ENCODE results near the gene NOL9.

The NOL9 gene

DNA sequence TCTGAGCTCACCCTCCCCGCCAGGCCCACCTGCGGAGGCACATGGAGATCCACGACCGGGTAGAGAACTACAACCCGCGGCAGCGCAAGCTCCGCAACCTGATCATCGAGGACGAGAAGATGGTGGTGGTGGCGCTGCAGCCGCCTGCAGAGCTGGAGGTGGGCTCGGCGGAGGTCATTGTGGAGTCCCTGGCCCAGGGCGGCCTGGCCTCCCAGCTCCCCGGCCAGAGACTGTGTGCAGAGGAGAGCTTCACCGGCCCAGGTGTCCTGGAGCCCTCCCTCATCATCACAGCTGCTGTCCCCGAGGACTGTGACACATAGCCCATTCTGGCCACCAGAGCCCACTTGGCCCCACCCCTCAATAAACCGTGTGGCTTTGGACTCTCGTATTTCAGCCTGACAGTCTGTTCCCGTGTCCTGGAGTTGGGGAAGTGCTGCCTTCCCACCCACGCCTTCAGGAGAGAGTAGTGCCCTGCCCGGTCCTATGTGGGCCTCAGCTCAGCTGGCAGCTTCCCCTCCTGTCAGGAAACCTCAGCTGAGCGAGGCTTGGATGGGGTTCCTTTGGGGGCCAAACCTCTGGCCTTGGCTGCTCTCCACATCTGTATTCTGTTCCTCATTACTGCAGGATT is 34.7 kb upstream of the NOL9 start:
- DNase-seq: no peak

- DNase-seq: no peak
These were observed 34.0 kb upstream of the NOL9 start for GRCh38 chr1:6588128-6588892.

- no peak for DNase-seq
These were observed 33.1 kb upstream of the NOL9 start for GRCh38 chr1:6587261-6588005.

GRCh38 chr1:6586404-6586816 is 32.1 kb upstream of the NOL9 start:
- no peak for DNase-seq

GRCh38 chr1:6585841-6586240 is 31.5 kb upstream of the NOL9 start:
- no peak for DNase-seq

- peak; percentile 25 for DNase-seq
These were observed 30.9 kb upstream of the NOL9 start for GRCh38 chr1:6585081-6585722.

DNA sequence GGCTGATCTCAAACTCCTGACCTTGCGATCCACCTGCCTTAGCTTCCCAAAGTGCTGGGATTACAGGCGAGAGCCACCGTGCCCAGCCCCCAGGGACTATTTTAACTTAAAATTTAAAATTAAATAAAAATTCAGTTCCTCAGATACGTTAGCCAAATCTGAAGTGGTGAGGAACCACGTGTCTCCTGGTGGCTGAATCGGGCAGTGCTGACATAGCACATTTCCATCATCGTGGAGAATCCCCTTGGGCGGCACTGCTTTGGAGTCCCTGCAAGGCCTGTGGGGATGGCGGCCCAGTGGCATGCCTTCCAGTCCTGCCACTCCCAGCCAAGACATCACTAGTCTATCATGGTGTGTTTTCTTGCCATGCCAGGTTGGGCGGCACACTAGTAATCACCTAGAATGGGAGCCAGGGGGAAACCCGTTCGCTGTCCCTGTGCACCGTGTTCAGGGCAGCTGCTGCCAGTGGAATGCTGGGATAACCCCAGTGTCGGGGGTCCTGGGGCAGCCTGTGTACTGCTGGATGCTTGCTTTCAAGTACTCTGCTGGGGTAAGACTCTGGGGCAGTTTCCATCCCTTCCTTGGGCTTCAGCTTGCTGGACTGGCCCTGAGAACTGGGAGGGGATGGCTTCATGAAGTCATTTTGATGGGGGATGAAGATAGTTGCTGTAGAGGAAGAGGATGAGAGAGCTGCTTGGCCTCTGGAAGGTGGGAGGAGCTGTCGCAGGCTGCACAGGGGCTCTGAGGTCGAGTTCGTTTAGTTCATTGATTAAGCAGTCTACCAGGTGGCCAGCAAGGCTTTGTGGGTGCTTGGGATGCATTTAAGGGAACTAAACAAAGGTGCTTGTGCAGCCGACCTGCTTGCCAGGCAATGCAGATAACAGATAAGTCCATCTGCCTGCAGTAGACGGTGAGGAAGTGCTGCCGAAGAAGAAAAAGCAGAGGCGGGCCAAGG is 30.1 kb upstream of the NOL9 start:
- no peak for DNase-seq

DNA sequence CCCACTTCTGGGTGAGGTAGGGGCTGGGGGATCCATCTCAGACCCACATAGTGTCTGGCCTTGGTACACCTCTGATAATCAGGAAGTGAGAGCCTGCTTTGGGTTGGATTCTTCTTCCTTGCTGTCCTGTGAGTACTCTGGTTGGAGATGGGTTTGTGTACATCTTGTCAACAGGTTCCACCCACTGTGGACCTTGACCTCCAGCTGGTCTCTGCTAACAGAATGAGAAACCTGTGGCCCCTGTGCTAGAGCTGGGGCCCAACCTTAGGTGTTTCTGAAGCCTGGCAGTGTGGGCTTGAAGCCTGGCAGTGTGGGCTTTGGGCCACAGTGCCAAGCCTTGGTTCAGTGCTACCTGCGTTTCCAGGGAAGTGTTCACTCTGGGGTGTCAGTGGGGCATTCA is 28.1 kb upstream of the NOL9 start:
- DNase-seq: no peak

- no peak for DNase-seq
These were observed 27.4 kb upstream of the NOL9 start for GRCh38 chr1:6581561-6582305.

DNA sequence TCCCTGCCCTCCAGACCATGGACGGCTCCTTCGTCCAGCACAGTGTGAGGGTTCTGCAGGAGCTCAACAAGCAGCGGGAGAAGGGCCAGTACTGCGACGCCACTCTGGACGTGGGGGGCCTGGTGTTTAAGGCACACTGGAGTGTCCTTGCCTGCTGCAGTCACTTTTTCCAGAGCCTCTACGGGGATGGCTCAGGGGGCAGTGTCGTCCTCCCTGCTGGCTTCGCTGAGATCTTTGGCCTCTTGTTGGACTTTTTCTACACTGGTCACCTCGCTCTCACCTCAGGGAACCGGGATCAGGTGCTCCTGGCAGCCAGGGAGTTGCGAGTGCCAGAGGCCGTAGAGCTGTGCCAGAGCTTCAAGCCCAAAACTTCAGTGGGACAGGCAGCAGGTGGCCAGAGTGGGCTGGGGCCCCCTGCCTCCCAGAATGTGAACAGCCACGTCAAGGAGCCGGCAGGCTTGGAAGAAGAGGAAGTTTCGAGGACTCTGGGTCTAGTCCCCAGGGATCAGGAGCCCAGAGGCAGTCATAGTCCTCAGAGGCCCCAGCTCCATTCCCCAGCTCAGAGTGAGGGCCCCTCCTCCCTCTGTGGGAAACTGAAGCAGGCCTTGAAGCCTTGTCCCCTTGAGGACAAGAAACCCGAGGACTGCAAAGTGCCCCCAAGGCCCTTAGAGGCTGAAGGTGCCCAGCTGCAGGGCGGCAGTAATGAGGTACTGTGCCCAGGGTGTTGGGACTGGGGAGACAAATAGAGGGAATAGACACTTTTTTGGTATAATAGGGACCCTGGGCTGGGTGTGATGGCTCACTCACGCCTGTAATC is 26.5 kb upstream of the NOL9 start:
- DNase-seq: no peak

GRCh38 chr1:6580119-6580592 is 25.8 kb upstream of the NOL9 start:
- no peak for DNase-seq

DNA sequence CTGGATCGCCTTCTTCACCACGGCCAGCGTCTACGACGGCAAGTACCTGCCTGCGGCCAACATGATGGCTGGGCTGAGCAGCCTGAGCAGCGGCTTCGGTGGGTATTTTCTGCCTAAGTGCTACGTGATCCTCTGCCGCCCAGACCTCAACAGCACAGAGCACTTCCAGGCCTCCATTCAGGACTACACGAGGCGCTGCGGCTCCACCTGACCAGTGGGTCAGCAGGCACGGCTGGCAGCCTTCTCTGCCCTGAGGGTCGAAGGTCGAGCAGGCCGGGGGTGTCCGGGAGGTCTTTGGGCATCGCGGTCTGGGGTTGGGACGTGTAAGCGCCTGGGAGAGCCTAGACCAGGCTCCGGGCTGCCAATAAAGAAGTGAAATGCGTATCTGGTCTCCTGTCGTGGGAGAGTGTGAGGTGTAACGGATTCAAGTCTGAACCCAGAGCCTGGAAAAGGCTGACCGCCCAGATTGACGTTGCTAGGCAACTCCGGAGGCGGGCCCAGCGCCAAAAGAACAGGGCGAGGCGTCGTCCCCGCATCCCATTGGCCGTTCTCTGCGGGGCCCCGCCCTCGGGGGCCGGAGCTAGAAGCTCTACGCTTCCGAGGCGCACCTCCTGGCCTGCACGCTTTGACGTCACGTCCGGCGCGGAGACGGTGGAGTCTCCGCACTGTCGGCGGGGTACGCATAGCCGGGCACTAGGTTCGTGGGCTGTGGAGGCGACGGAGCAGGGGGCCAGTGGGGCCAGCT is 25.2 kb upstream of the NOL9 start, which contains the start of gene ZBTB48:
Gene ZBTB48, plus strand, starts transcription at position 621 of the 745 bp plus-strand sequence. CDS start 616 bp downstream, outside the sequence.
- peak; percentile 95 for DNase-seq

GRCh38 chr1:6578624-6579373 is 24.5 kb upstream of the NOL9 start:
- no peak for DNase-seq

DNA sequence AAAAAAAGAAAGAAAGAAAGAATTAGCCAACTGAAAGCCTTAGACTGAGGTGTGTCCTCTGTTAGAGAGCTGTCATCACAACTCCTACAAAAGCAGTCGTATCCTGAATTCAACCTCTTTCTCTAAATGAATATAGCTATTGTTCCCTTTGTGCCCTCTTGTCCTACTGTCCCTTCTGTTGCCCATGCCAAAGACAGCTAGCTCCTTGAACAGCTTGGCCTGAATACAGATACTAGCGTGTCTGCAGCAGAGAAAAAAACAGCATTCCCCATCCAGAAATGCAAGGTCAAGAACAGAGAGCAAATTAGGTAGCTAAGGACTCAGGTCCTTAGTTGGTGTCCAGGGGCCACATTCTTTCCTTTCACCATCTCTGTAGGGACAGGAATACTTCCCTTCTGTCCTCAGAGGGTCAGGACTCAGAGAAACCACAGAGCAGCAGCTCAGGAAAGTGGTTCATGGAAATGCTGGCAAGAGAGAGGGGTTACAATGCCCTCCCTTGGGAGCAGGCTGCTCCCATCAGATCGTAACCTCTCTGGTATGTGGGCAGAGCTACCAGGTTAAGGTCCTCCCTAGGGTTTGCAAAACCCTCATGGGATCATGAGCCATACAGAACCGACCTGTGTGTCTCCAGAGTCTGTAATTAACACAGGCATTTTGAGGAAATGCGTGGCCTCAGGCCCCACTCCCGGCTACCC is 23.7 kb upstream of the NOL9 start:
- no peak for DNase-seq

- no peak for DNase-seq
These were observed 20.5 kb upstream of the NOL9 start for GRCh38 chr1:6574818-6575217.

DNA sequence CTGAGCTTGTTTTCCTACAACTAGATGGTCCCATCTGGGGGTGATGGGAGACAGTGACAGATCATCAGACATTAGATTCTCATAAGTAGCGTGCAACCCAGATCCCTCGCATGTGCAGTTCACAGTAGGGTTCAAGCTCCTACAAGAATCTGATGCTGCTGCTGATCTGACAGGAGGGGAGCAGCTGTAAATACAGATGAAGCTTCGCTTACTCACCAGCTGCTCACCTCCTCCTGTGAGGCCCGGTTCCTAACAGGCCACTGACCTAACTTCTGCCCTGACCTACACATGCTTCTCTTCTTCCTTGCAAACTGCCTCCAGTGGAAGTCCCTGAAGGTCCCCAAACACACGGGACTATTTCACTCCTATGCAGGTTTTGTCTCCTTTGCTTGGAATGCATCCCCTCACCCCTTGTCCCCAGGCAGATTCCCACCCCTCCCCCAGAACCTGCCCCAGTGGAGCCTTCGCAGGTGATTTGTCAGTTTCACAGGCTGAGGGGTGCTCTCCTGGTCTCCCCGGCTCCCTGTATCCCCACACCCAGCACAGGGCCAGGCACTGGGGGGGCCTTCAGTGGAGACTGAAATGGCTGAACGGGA is 19.8 kb upstream of the NOL9 start:
- peak; percentile 49 for DNase-seq

DNA sequence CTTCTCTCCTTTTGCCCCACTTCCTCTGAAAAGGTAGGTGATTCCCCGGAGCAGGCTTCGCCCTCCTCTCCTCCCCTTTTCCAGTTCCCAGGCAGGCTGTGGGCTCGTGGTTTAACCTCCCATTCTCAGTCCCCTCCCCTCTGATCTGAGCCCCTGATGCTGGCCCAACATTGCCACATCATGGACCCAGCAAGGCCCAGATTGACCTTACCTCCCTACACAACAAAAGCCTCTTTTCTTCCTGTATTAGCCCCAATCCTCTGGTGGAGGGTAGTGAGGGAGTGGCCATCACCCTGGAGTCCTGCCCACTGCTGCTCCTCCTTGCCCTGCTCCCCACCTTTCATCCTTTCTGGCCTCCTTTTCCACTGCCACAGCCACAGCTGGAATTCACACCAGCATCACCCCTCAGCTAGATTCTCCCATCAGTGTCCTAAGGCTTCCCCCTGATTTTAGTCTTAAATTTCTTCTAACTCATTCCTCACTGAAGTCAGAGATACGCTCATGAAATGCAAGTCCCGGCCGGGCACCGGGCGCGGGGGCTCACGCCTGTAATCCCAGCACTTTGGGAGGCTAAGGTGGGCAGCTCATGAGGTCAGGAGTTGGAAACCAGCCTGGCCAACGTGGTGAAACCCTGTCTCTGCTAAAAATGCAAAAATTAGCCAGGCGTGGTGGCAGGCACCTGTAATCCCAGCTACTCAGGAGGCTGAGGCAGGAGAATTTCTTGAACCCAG is 18.5 kb upstream of the NOL9 start:
- no peak for DNase-seq

Measured in NCI-H2171 treated with DMSO at 0.1 percent for 48 hours (cell line).